ENCODE measurements around the gene FAM149A.

DNA sequence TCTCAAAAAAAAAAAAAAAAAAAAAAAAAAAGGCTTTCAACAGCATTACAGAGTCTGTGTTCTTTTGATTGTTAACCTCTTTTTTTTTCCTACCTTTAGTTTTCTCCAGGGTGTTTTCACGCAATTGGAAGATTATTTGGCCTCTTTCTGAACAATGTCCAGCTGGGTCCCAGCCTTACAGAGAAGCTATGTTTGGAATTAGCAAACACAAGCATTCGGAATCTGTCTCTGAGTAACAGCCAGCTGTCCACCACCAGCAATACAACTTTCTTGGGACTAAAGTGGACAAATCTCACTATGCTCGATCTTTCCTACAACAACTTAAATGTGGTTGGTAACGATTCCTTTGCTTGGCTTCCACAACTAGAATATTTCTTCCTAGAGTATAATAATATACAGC, 22.3 kb upstream of the FAM149A start:
- TF ChIP-seq, protein P1, sequence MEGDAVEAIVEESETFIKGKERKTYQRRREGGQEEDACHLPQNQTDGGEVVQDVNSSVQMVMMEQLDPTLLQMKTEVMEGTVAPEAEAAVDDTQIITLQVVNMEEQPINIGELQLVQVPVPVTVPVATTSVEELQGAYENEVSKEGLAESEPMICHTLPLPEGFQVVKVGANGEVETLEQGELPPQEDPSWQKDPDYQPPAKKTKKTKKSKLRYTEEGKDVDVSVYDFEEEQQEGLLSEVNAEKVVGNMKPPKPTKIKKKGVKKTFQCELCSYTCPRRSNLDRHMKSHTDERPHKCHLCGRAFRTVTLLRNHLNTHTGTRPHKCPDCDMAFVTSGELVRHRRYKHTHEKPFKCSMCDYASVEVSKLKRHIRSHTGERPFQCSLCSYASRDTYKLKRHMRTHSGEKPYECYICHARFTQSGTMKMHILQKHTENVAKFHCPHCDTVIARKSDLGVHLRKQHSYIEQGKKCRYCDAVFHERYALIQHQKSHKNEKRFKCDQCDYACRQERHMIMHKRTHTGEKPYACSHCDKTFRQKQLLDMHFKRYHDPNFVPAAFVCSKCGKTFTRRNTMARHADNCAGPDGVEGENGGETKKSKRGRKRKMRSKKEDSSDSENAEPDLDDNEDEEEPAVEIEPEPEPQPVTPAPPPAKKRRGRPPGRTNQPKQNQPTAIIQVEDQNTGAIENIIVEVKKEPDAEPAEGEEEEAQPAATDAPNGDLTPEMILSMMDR (IDR thresholded peaks at IDR 0.05) = no peak
- no peak for TF ChIP-seq POLR2A (IDR thresholded peaks at IDR 0.05)

Data from esophagus squamous epithelium (tissue), 4 donors.